Activated naive CD4-positive, alpha-beta T cell treated with anti-CD3 and anti-CD28 coated beads, Interleukin-2, amount 50 U/mL, for 16 hours (primary cell): ENCODE measurements around the gene REV1.
"Not testable (repeated sequence)": the region's sequence is repeated elsewhere in the genome, so short reads cannot be mapped to it uniquely, and the experiment has no call there.

Experiments used
- DNase-seq: peaks from one replicate; pipeline ENCODE4 v3.0.0-alpha.2; 2020

The REV1 gene

DNA sequence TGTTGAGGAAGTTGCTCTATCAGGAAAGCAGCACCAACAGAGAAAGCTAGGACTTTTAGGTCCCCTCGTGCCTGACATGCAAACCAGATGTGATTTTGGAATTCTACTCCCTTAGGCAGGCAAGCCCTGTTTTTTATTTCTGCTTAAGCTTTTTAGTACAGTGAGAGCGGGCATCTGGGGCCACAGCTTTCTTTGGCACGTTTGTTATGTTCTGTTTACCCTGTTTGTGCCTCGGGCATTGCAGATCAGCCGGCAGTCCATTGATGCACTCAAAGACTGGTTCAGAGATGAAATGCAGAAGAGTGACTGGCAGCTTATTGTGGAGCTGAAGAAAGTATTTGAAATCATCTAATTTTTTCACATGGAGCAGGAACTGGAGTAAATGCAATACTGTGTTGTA is 90.8 kb downstream of the REV1 start:
- no peak for DNase-seq

- no peak for DNase-seq
Measured at GRCh38 chr2:99398303-99398702, 91.5 kb downstream of the REV1 start.

DNA sequence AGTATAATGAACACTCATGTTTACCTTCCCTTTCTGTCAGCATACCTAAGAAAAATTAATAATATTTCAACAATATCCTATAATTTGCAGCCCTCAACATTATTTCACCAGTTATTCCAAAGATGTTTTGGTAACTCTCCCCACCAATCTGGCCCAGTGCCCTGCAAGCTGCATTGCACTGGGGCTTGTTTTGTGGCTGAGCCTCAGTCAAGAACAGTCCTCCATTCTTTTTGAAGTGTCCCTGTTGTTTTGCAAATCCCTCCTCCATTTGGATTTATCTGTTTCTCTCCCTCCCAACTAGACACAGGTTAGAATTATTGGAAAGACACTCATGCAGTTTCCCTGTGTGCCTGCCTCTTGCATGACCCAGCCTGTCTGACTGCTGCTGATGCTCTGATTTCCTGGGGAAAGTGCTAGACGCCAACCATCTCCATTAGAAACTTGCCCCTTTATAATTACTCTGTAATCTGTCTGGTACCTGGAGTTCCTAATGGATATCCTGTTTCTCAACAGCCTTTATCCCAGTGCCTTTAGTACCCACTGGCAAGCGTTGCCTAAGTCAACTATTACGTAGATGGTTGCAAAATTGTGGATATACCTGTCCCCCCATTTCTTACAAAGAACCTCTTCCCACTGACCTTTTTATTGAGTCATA is 92.4 kb downstream of the REV1 start:
- DNase-seq, result no peak

- no peak for DNase-seq
Measured at GRCh38 chr2:99395589-99396130, 94.2 kb downstream of the REV1 start.

DNA sequence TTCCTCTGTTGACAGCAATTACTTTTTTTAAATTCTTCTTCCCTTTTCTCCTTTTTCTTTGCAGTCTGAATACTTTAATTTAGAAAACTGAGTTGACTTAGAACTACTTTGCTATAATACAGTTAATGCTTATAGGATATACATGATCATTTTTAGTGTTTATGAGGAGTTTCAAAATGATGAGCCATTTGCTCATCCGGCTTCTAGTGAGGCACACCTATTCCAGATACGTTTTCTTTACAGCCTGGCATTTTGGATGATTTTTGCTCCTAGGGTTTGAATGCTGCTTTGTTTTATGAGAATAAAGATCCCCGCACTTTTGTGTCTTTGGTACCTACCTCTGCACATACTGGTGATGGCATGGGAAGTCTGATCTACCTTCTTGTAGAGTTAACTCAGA is 99.9 kb downstream of the REV1 start:
- no peak for DNase-seq

- no peak for DNase-seq
Measured at GRCh38 chr2:99389371-99389770, 100.4 kb downstream of the REV1 start.

- no peak for DNase-seq
Measured at GRCh38 chr2:99388892-99389291, 100.9 kb downstream of the REV1 start.

DNA sequence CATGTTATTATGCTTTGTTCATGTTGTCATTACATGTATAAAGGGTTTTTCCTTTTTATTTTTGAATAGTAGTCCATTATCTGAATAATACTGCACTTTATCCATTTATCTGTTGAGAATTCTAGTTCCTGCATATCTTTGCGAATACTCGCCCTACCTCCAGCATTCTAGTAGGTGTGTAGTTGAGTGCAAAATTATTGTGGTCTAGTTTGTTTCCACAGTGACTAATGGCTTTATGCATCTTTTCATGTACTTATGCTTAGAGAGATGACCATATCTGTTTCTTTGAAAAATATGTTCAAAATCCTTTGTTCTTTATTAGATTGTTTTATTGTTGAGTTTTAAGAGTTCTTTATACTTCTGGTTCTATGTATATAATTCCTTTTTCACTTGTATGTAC is 103.8 kb downstream of the REV1 start:
- DNase-seq, result no peak

- no peak for DNase-seq
Measured at GRCh38 chr2:99382143-99382542, 107.7 kb downstream of the REV1 start.

DNA sequence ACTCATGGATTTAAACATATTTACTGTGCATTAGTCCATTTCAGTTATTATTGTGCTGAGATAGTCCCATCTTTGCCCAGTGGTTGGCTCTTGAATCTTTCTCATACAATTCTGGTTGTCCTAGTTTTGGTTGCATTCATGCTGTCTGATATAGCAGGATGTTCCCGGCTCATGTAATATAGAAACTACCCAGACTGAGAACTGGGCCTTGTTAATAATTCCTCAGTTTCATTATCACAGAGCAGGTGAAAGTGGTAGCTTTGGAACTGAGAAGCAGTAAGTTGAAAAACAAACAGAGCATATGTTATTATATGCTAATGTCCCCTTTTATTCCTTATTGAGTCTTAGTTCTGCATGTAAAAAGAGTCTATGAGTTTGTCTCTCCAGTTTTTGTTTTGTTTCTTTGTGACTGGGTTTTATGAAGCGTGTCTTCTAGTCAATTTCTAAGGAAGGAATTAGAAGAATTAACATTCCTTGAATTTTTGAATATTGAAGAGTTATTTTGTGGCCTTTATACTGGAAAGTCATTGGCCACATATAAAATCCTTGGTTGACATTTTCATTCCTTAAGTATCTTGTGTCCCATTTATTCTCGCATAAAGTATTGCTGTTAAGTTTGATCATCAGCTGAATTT is 109.3 kb downstream of the REV1 start:
- no peak for DNase-seq

GRCh38 chr2:99377879-99378278 is 111.9 kb downstream of the REV1 start:
- no peak for DNase-seq

DNA sequence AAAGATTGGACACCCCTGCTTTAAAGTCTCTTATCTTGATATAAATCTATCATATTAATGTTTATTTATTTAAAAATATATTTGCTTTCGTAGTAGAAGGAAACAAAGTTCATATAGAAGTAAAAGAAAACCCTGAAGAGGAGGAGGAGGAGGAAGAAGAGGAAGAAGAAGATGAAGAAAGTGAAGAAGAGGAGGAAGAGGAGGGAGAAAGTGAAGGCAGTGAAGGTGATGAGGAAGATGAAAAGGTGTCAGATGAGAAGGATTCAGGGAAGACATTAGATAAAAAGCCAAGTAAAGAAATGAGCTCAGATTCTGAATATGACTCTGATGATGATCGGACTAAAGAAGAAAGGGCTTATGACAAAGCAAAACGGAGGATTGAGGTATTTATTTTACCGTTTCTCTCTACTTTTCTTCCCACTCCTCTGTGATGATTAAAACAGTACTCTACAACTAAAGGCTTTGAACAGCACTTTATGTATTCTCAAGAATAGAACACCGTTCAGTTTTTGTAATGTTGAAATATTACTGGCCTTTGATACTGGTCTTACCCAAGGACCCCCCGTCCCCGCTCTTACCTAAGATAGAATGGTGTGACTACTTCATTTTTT is 113.5 kb downstream of the REV1 start:
- no peak for DNase-seq

GRCh38 chr2:99374747-99375146 is 115.1 kb downstream of the REV1 start:
- no peak for DNase-seq

DNA sequence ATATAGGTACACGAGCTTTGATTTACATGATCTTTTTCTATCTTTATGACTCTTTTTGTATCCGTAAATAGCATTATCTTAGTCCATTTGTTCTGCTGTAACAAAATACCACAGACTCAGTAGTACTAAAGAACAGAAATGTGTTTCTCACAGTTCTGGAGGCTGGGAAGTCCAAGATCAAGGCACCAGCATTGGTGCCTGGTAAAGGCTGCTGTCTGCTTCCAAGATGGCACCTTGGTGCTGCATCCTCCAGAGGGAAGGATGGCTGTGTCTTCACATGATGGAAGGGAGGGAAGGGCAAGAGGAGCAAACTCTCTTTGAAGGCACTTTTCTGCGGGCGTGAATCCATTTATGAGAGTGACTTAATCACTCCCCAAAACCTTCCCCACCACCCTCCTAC is 116.7 kb downstream of the REV1 start:
- DNase-seq, result no peak

GRCh38 chr2:99368854-99369253 is 121.0 kb downstream of the REV1 start:
- not testable (repeated sequence) for DNase-seq

DNA sequence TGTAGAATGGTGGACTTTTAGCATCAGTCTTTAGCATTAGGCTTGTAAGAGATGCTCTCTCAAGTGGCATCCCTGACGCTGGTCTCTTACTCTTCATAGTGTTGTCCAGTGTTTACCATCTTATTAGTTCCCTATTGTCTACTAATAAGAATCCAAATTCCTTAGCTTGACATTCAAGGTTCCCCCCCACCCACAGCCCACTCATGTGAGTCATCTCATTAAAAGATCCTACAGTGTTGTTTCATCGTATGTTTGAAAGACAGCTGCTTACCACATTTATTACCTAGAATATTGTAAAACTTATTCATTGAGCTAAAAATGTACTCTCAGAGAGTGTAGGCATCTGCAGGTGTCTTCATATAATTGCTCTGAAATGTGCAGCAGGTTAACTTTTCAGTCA is 124.2 kb downstream of the REV1 start:
- no peak for DNase-seq

DNA sequence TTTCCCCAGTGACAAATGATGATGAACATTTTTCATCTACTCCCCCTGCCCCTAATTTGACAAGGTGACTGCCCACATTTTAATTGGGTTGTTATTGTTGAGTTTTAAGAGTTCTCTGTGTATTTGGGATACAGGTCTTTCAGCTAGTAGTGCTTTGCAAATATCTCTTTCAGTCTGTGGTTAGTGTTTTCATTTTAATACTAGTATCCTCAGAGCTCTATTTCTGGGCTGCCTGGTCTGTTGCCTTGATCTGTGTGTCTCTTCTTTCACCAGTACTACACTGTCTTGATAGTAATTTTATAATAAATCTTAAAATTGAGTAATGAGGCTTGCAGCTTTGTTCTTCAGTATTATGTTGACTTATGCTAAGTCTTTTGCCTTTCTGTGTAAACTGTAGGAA is 133.0 kb downstream of the REV1 start:
- no peak for DNase-seq

GRCh38 chr2:99354825-99355224 is 135.0 kb downstream of the REV1 start:
- DNase-seq, result not testable (repeated sequence)

GRCh38 chr2:99354070-99354469 is 135.7 kb downstream of the REV1 start:
- no peak for DNase-seq
